SU-DHL-6 (cell line): ENCODE results near the gene PSMB3.

ENCODE experiments used
- H2AFZ ChIP-seq: fragments of 200-600 bp; sonication (generic); 2 replicates; pipeline ENCODE4 v1.6.1; 2014; ENCODE audit warnings: low read depth, mild to moderate bottlenecking, moderate library complexity, mixed read lengths, antibody characterized with exemption, low read length; ENCODE audit not compliant: severe bottlenecking
- H3F3A ChIP-seq: fragments of 200-600 bp; shearing (Covaris generic); 2 replicates; pipeline ENCODE4 v1.6.0; 2016; ENCODE audit warnings: antibody characterized with exemption, mild to moderate bottlenecking; ENCODE audit not compliant: insufficient read depth
- H3K27ac ChIP-seq: fragments of 200-600 bp; sonication (generic); 2 replicates; pipeline ENCODE4 v1.5.1; 2016; ENCODE audit warnings: low read depth, mild to moderate bottlenecking, low read length, moderate library complexity, mixed read lengths
- H3K27me3 ChIP-seq: fragments of 200-600 bp; sonication (generic), shearing (Covaris generic); 2 replicates; pipeline ENCODE4 v1.6.0; 2014; ENCODE audit warnings: mild to moderate bottlenecking, low read length
- H3K36me3 ChIP-seq: fragments of 200-600 bp; sonication (generic); 2 replicates; pipeline ENCODE4 v1.6.1; 2014; ENCODE audit warnings: mild to moderate bottlenecking, low read length, mixed read lengths
- H3K4me2 ChIP-seq: fragments of 300-600, 200-600 bp; shearing (Covaris generic), sonication (generic); 2 replicates; pipeline ENCODE4 v1.6.0; 2014; ENCODE audit warnings: low read length, low read depth, mild to moderate bottlenecking; ENCODE audit not compliant: poor library complexity, severe bottlenecking
- H3K4me3 ChIP-seq: fragments of 200-600 bp; sonication (generic); 2 replicates; pipeline ENCODE4 v1.5.1; 2014; ENCODE audit warnings: antibody characterized with exemption, low read length, mild to moderate bottlenecking, mixed read lengths; ENCODE audit not compliant: insufficient read depth, poor library complexity, severe bottlenecking
- H3K79me2 ChIP-seq: fragments of 200-600 bp; sonication (generic); 2 replicates; pipeline ENCODE4 v1.6.1; 2014; ENCODE audit warnings: mild to moderate bottlenecking, low read length, moderate library complexity; ENCODE audit not compliant: insufficient read depth
- H3K9ac ChIP-seq: fragments of 200-600 bp; sonication (generic); 2 replicates; pipeline ENCODE4 v1.7.0; 2014; ENCODE audit warnings: mild to moderate bottlenecking, low read length
- H3K9me2 ChIP-seq: fragments of 200-600 bp; sonication (generic); replicated peaks from 2 replicates; pipeline ENCODE4 v1.6.1; 2014; ENCODE audit warnings: low read length; ENCODE audit not compliant: insufficient read depth
- H3K9me3 ChIP-seq: fragments of 200-600 bp; sonication (generic); 2 replicates; pipeline ENCODE4 v1.6.1; 2014; ENCODE audit warnings: low read length, mixed read lengths; ENCODE audit not compliant: insufficient read depth
- H4K20me1 ChIP-seq: fragments of 200-600 bp; sonication (generic); 2 replicates; pipeline ENCODE4 v1.6.1; 2014; ENCODE audit warnings: low read depth, mild to moderate bottlenecking, antibody characterized with exemption, low read length, moderate library complexity, mixed read lengths
- CTCF ChIP-seq: fragments of 200-600 bp; sonication (generic); IDR thresholded peaks from one replicate; pipeline ENCODE4 v1.5.1; 2017; ENCODE audit warnings: antibody characterized with exemption, mild to moderate bottlenecking, low read length, moderate library complexity; ENCODE audit not compliant: insufficient read depth, poor library complexity, severe bottlenecking
- EZH2phosphoT487 ChIP-seq: fragments of 200-600 bp; sonication (generic), shearing (Covaris generic); conservative IDR thresholded peaks from 2 replicates; pipeline ENCODE4 v1.6.1; 2018; ENCODE audit warnings: mild to moderate bottlenecking, antibody characterized with exemption, low read length, moderate library complexity, mixed read lengths

PSMB3 gene

GRCh38 chr17:38727736-38728135 lies 24.8 kb upstream of the PSMB3 start:
- Histone ChIP-seq H3F3A (peaks cover 16% of the 10 kb centered on the region), H3K9ac (no peak overlapping the region), H3K36me3 (no peaks in the 10 kb centered on the region), H3K79me2 (no peaks in the 10 kb centered on the region), H3K4me3 (no peak overlapping the region), H3K27me3 (no peaks in the 10 kb centered on the region), H2AFZ (no peak overlapping the region), H3K4me2 (no peak overlapping the region), H4K20me1 (no peaks in the 10 kb centered on the region), H3K9me3 (no peaks in the 10 kb centered on the region), H3K27ac (no peak overlapping the region), H3K9me2 (no peaks in the 10 kb centered on the region)
- TF ChIP-seq CTCF: no peak
- no peak for TF ChIP-seq EZH2phosphoT487

GRCh38 chr17:38728290-38728831 lies 24.2 kb upstream of the PSMB3 start:
- Histone ChIP-seq H3K4me2 (no peak overlapping the region), H3K9ac (no peak overlapping the region), H3K9me3 (no peaks in the 10 kb centered on the region), H4K20me1 (no peaks in the 10 kb centered on the region), H3K79me2 (no peaks in the 10 kb centered on the region), H3K27me3 (no peaks in the 10 kb centered on the region), H3K27ac (no peak overlapping the region), H2AFZ (no peak overlapping the region), H3F3A (peaks cover 18% of the 10 kb centered on the region), H3K36me3 (no peaks in the 10 kb centered on the region), H3K4me3 (no peak overlapping the region), H3K9me2 (no peaks in the 10 kb centered on the region)
- TF ChIP-seq EZH2phosphoT487 (no peak), CTCF (no peak)

- Histone ChIP-seq H3K27ac (peak overlapping the region; percentile 49; the same call in 1 of the 2 replicates), H3K9ac (peak overlapping the region; percentile 77), H3K27me3 (no peaks in the 10 kb centered on the region), H2AFZ (peak overlapping the region; percentile 63), H3K4me3 (peak overlapping the region; percentile 63), H3K4me2 (peak overlapping the region; percentile 81), H3K79me2 (no peaks in the 10 kb centered on the region), H3K9me2 (no peaks in the 10 kb centered on the region), H3F3A (peaks cover 22% of the 10 kb centered on the region), H3K9me3 (no peaks in the 10 kb centered on the region), H4K20me1 (no peaks in the 10 kb centered on the region), H3K36me3 (no peaks in the 10 kb centered on the region)
- TF ChIP-seq CTCF (no peak), EZH2phosphoT487 (no peak)
Observed at GRCh38 chr17:38729368-38729885, 23.1 kb upstream of the PSMB3 start.
